Activated CD4-positive, alpha-beta T cell treated with anti-CD3 and anti-CD28 coated beads, Interleukin-2, amount 50 U/mL, for 1 hour (primary cell): ENCODE measurements around the gene CD69.
A peak's percentile ranks its signal among the peaks of the same experiment; 100 is the strongest.

ENCODE experiments used
- DNase-seq: peaks from one replicate; pipeline ENCODE4 v3.0.0-alpha.2; 2020

Gene CD69

GRCh38 chr12:9779209-9779608, 18.5 kb upstream of the CD69 start:
- no peak for DNase-seq

GRCh38 chr12:9776781-9777180, 16.1 kb upstream of the CD69 start:
- DNase-seq = no peak

GRCh38 chr12:9773216-9773877, 12.6 kb upstream of the CD69 start:
- DNase-seq = no peak

GRCh38 chr12:9763025-9763424, 2.3 kb upstream of the CD69 start:
- DNase-seq = no peak

GRCh38 chr12:9762369-9762768, 1.7 kb upstream of the CD69 start:
- no peak for DNase-seq

- DNase-seq = no peak
Measured at GRCh38 chr12:9761419-9761781, 699 bp upstream of the CD69 start.

GRCh38 chr12:9760120-9760519, 581 bp downstream of the CD69 start:
- DNase-seq = no peak

- DNase-seq = no peak
Measured at GRCh38 chr12:9759694-9760093, 1.0 kb downstream of the CD69 start.

GRCh38 chr12:9758119-9758518, 2.6 kb downstream of the CD69 start:
- no peak for DNase-seq

- DNase-seq = no peak
Measured at GRCh38 chr12:9757433-9758025, 3.2 kb downstream of the CD69 start.

GRCh38 chr12:9756706-9757105, 4.0 kb downstream of the CD69 start:
- DNase-seq = no peak

GRCh38 chr12:9756170-9756569, 4.5 kb downstream of the CD69 start:
- DNase-seq = no peak

- DNase-seq = no peak
Measured at GRCh38 chr12:9755567-9755966, 5.1 kb downstream of the CD69 start.

- DNase-seq = no peak
Measured at GRCh38 chr12:9755035-9755434, 5.7 kb downstream of the CD69 start.

- no peak for DNase-seq
Measured at GRCh38 chr12:9754099-9754927, 6.4 kb downstream of the CD69 start.

GRCh38 chr12:9753498-9753897, 7.2 kb downstream of the CD69 start:
- no peak for DNase-seq

GRCh38 chr12:9753073-9753472, 7.6 kb downstream of the CD69 start:
- DNase-seq = no peak

GRCh38 chr12:9752145-9752933, 8.4 kb downstream of the CD69 start:
- DNase-seq = no peak

GRCh38 chr12:9751204-9752144, 9.2 kb downstream of the CD69 start:
- DNase-seq = peak; percentile 57

GRCh38 chr12:9750276-9751203, 10.2 kb downstream of the CD69 start:
- DNase-seq = peak; percentile 46

GRCh38 chr12:9749640-9750039, 11.1 kb downstream of the CD69 start:
- no peak for DNase-seq
